ENCODE data around the gene SLC9A1. TPM values are rescaled to one million over a fixed set of nuclear protein-coding genes. Genes with fewer than 3 reads are reported as not detected.
"Not testable (repeated sequence)": the region's sequence is repeated elsewhere in the genome, so short reads cannot be mapped to it uniquely, and the experiment has no call there.

Gene SLC9A1
- total RNA-seq, 2 experiments from 2014 or later = 23.9 to 24.2 TPM

GRCh38 chr1:27138368-27138767 is 16.6 kb downstream of the SLC9A1 start:
- ChIA-PET CTCF (interaction anchor here (1.5 kb wide), 2 partner anchors 26 to 36 kb away, joined by 3 to 4 read pairs; no protein-coding TSS in a partner anchor), POLR2A (interaction anchor here (1.2 to 3.2 kb wide), 4 partner anchors 13 to 350 kb away, joined by 3 to 21 read pairs (median 5); partner anchors contain the start of gene SLC9A1)

DNA sequence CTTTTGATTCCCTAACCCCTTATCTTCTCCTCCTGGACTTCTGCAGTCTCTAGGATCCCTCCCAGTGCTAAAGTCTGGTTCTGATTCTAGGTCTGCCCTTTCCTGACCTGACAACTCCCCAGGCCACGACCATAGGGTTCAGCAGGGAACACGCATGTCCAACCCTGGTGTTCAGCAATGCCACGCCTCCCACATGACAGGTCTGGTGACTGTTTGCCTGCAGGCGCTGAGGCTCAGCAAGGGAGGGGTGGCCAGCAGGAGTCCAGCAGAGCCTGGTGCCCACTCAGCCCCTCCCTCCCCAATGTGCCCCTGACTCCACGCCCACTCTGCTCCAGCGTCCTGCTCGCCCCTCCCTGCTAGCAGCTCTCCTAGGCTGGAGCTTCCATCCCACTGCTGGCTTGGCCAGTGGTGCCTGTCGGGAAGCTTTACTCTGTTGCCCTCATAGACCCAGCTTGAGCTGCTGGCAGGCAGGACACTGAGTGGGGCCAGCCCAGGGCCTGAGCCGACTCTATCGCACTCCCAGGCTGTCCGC is 17.3 kb downstream of the SLC9A1 start:
- CTCF ChIA-PET = interaction anchor here (1.5 to 1.8 kb wide), 3 partner anchors 17 to 35 kb away, joined by 3 to 6 read pairs (median 5); partner anchors contain the start of gene SLC9A1
- POLR2A ChIA-PET = interaction anchor here (1.0 to 3.2 kb wide), 5 partner anchors 8 to 349 kb away, joined by 3 to 21 read pairs (median 5); partner anchors contain the start of gene SLC9A1

DNA sequence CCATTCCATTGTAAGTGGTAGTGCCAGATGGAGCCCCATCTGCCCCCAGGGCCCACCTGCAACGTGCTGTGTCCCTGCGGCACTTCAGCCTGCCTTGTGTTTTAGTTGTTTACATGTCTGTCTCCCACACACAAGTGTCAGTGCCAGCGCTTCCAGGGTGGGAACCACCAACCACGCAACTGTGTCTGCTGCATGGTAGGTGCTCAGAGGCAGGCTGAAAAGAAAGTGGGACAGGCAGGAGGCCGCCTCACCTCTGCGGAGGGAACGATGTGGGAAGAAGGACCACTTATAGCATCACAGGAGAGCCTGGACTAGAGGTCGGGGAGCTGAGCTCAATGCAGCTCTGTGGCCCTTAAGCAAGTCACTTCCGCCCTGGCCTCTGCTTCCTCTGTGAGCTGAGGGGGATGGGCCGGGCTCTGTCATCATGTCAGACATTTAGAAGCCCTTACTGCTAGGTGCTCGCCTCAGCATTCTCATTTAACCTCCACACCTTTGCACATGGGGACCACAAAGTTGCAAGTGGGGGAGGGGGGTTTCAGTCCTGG is 17.9 kb downstream of the SLC9A1 start:
- ChIA-PET POLR2A (interaction anchor here (1.0 to 3.2 kb wide), 5 partner anchors 8 to 348 kb away, joined by 3 to 21 read pairs (median 5); partner anchors contain the start of gene SLC9A1), CTCF (interaction anchor here (1.5 to 1.8 kb wide), 3 partner anchors 18 to 34 kb away, joined by 3 to 6 read pairs (median 5); partner anchors contain the start of gene SLC9A1)

- ChIA-PET CTCF (interaction anchor here (0.6 to 1.8 kb wide), 8 partner anchors 12 to 636 kb away, joined by 3 to 7 read pairs (median 4); partner anchors contain the start of genes GPR3 and SLC9A1), POLR2A (interaction anchor here (0.8 to 3.2 kb wide), 3 partner anchors 18 to 27 kb away, joined by 3 to 21 read pairs (median 3); partner anchors contain the start of gene SLC9A1)
Measured at GRCh38 chr1:27136236-27136551, 18.7 kb downstream of the SLC9A1 start.

DNA sequence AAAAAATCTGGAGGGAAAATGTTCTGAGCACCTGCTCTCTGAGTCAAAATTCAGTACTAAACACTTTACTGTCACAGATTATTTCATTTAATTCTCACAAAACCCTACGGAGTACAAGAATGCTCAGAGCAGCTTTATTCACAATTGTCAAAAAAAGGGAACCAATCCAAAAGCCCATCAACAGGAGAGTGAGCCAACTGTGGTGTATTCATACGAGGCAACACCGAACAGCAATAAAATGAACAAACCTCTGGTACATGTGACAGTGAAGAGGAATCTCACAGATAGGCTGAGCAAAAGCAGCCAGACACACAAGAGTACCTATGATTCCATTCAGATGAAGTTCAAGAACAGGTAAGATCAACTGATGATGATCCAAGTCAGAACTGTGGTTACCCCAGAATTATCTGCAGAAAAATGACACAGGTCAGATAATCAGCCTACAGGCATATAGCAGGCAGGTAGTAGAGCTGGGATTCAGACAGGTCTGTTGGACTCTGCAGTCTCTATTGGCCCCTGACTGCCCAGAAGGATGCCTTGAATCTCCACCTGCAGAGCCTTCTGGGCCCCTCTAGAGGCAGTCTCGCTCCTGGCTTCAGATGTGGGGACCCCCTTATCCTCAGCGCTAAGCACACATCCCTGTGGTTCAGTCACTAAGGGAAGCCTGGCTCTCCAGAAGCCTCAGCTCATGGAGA is 19.2 kb downstream of the SLC9A1 start:
- POLR2A ChIA-PET = interaction anchor here (0.8 to 3.2 kb wide), 3 partner anchors 19 to 26 kb away, joined by 3 to 21 read pairs (median 3); partner anchors contain the start of gene SLC9A1

DNA sequence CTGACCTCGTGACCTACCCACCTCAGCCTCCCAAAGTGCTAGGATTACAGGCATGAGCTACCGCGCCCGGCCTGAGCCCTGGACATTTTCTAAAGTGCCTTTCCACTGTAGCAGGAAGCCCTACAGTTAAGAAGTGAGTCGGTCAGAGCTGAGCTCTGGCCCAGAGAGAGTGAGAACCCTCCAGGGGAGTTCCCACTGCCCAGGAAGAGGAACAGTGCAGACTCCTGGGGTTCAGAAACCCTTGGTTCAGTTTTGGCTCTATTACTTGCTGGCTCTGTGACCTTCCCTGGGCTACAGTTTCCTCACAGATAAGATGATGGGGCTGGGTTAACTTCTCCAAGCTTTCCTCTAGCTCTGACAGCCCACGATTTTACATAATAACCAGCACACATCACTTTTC is 20.9 kb downstream of the SLC9A1 start:
- ChIA-PET CTCF (no interaction called here), POLR2A (no interaction called here)

More for the DNA sequence above, 19.2 kb downstream of the SLC9A1 start:
- CTCF ChIA-PET = interaction anchor here (0.6 to 1.8 kb wide), 9 partner anchors 11 to 256 kb away, joined by 3 to 7 read pairs (median 3); partner anchors contain the start of genes GPR3 and SLC9A1

DNA sequence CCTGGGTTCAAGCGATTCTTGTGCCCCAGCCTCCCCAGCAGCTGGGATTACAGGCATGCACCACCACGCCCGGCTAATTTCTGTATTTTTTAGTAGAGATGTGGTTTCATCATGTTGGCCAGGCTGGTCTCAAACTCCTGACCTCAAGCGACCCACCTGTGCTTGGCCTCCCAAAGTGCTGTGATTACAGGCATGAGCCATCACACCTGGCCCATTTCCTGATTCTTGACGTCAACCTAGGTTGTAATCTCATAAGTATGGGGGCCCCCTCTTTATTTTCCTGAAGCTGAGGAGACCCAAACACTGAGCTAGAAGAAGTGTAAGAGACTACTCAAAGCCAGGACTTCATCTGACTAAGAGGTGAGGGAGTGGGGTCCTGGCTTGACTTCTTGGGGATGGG is 21.8 kb downstream of the SLC9A1 start:
- CTCF ChIA-PET = interaction anchor here (0.7 kb wide), 1 partner anchor 290 kb away, joined by 3 read pairs; no protein-coding TSS in a partner anchor
- POLR2A ChIA-PET = no interaction called here

- CTCF ChIA-PET = interaction anchor here (0.7 kb wide), 1 partner anchor 289 kb away, joined by 3 read pairs; no protein-coding TSS in a partner anchor
- POLR2A ChIA-PET = no interaction called here
Measured at GRCh38 chr1:27132624-27133023, 22.3 kb downstream of the SLC9A1 start.

- ChIA-PET CTCF (no interaction called here), POLR2A (no interaction called here)
Measured at GRCh38 chr1:27132147-27132546, 22.8 kb downstream of the SLC9A1 start.

GRCh38 chr1:27130798-27131197 is 24.1 kb downstream of the SLC9A1 start:
- CTCF ChIA-PET = interaction anchor here (1.2 to 1.4 kb wide), 2 partner anchors 27 to 166 kb away, joined by 3 read pairs; no protein-coding TSS in a partner anchor

GRCh38 chr1:27129225-27129624 is 25.7 kb downstream of the SLC9A1 start:
- CTCF ChIA-PET = no interaction called here
- POLR2A ChIA-PET = no interaction called here

More at GRCh38 chr1:27130798-27131197, 24.1 kb downstream of the SLC9A1 start:
- POLR2A ChIA-PET = no interaction called here

DNA sequence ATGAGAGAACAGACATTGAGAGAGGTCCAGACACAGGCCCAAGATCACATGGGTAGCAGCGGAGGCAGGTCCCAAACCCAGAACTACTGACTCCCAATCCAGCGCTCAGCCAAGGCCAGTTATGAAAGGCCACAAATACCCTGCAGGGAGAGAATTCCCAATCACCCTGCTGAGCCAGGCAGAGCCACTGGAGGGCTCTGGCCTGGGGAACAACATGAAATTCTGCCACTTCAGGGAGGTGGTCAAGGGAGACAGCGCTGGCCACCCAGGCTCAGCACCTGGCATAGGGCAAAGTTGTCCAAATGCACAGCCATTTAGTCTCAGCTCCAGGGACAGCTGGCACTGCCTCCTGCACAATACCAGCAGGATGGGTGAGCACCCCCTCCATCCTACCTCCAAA is 27.5 kb downstream of the SLC9A1 start:
- POLR2A ChIA-PET = no interaction called here
- CTCF ChIA-PET = no interaction called here

- ChIA-PET POLR2A (no interaction called here), CTCF (no interaction called here)
Measured at GRCh38 chr1:27126391-27126790, 28.5 kb downstream of the SLC9A1 start.

DNA sequence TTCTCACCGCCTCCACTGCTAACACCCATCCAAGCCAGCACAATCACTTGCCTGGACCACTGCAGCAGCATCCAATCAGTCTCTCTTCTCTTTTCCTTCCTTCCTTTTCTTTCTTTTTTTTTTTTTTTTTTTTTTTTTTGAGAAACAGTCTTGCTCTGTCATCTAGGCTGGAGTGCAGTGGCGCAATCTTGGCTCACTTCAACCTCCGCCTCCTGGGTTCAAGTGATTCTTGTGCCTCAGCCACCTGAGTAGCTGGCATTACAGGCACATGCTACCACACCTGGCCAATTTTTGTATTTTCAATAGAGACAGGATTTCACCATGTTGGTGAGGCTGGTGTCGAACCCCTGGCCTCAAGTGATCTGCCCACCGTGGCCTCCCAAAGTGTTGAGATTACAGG is 29.8 kb downstream of the SLC9A1 start:
- CTCF ChIA-PET = interaction anchor here (0.7 to 1.4 kb wide), 2 partner anchors 11 to 397 kb away, joined by 3 read pairs; no protein-coding TSS in a partner anchor
- POLR2A ChIA-PET = not testable (repeated sequence)

GRCh38 chr1:27124405-27124804 is 30.5 kb downstream of the SLC9A1 start:
- ChIA-PET POLR2A (no interaction called here), CTCF (interaction anchor here (1.4 kb wide), 1 partner anchor 12 kb away, joined by 3 read pairs; no protein-coding TSS in a partner anchor)

- POLR2A ChIA-PET = interaction anchor here (0.6 kb wide), 1 partner anchor 55 kb away, joined by 4 read pairs; no protein-coding TSS in a partner anchor
- CTCF ChIA-PET = no interaction called here
Measured at GRCh38 chr1:27122652-27123051, 32.3 kb downstream of the SLC9A1 start.

DNA sequence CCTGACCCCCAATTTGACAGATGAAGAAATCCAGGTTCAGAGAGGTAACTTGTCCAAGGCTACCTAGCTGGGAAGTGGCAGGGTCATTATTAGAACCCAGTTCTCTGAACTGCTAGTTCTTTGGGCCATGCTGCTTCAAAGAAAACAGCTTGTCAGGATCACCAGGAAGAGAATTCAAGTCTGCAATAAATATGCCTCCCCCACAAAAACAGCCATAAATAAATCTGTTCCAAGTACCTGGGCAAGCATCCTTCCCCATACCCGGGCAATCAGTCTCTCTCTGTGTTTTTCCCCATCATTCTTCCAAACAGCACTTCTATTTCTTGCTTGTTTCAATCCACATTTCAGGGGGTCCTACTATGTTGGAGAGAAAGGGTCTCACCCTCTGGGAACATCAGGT is 34.1 kb downstream of the SLC9A1 start:
- POLR2A ChIA-PET = no interaction called here
- CTCF ChIA-PET = no interaction called here

GRCh38 chr1:27118440-27118689 is 36.6 kb downstream of the SLC9A1 start:
- ChIA-PET POLR2A (no interaction called here), CTCF (interaction anchor here (0.6 kb wide), 1 partner anchor 77 kb away, joined by 3 read pairs; no protein-coding TSS in a partner anchor)

DNA sequence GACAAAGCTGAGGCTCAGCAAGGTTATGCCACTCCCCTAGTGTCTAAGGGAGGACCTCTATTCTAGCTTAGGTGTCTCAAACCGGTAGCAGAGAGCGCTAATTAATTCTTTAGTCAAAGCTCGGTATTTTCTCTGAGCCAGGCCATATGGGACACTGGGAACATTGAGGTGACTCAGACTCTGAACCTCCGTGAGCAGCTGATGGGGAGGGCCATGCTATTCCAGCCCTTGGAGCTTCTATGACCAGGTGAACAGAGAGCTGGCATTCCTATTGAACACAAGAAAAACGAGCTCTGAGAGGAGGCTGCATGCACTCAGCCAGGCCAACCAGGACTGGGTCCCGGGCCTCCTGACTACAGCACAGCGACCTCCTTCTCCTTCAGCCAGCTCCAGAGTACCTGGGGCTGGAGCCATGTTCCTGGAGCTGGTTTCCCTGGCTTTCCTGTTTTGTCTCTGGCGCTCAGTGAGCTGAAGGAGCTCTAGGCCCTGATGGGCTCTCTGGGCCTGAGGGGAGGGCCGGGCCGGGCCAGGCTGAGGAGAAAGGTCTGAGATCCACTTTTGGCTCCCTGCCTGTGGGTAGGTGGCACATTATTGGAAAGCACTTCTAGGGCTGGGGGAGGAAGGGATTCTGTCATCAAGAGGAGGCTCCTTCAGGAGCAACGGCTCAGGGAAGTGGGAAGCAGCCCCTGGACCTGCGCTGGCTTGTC is 37.0 kb downstream of the SLC9A1 start:
- CTCF ChIA-PET = interaction anchor here (0.6 kb wide), 2 partner anchors 77 to 125 kb away, joined by 3 to 6 read pairs; no protein-coding TSS in a partner anchor
- POLR2A ChIA-PET = interaction anchor here (0.5 kb wide), 1 partner anchor 594 kb away, joined by 4 read pairs; no protein-coding TSS in a partner anchor

- CTCF ChIA-PET = no interaction called here
- POLR2A ChIA-PET = no interaction called here
Measured at GRCh38 chr1:27116697-27117096, 38.2 kb downstream of the SLC9A1 start.

Measured in activated CD8-positive, alpha-beta memory T cell treated with anti-CD3 and anti-CD28 coated beads for 36 hours (primary cell).